Measurements from ENCODE around the gene SERTAD4.

Gene SERTAD4

DNA sequence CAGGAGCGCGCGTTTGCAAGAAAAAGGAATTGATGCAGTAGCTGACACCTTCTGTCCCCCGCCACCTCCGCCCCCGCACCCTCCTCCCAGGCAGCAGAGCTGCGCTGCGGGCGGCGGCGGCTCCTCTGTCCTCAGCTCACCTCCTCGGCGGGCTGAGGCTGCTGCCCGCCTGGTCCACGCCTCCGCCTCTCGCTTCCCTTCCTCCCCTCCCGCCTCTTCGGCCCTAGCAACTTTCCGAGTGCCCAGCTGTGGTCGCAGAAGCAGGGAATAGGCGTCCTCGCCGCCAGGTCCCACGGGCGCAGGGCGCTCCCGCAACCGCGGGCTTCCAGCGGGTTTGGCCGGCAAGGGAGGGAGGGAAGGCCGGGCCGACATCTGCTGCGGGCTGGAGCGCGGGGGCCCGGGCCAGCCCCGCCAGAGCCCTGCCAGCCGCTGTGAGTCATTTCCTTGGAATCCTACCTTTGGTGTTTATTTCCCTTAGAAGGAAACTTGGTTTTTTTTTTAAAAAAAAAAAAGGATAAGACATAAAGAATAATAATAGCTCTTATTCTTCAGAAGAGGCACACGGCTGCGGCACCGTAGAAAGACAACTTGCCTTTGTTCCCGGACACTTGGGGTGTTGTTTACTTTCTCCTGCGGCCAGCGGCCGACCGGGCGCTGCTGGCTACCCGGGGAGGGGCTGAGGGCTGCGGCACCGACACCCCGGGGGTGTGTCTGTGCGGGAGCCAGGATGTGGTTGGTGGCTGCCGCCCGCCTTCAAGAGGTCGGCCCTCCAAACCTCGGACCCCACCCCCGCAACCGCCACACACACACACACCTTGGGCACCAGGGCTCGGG lies 1.1 kb downstream of the SERTAD4 start:
- DNase-seq, result no peak

DNA sequence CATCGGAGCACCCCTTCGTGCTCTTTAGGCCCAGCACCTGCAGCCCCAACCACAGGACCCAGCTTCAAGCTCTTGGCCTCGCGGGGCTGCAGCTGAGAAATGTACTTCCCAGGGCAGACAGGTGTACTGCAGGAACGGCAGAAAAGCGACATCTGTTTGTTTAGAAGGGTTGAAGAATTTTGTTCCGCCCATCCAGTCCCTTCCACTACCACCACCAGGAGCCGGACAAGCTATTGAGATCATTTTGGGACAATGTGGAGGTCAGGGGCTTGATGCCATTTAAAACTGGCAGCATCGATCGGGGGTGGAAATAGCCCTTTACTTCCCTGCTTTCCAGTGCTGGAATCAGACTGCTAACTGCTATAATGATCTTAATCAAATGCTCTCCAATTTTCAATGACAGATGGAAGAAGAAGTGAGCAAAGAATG lies 1.7 kb downstream of the SERTAD4 start:
- DNase-seq, result no peak

DNA sequence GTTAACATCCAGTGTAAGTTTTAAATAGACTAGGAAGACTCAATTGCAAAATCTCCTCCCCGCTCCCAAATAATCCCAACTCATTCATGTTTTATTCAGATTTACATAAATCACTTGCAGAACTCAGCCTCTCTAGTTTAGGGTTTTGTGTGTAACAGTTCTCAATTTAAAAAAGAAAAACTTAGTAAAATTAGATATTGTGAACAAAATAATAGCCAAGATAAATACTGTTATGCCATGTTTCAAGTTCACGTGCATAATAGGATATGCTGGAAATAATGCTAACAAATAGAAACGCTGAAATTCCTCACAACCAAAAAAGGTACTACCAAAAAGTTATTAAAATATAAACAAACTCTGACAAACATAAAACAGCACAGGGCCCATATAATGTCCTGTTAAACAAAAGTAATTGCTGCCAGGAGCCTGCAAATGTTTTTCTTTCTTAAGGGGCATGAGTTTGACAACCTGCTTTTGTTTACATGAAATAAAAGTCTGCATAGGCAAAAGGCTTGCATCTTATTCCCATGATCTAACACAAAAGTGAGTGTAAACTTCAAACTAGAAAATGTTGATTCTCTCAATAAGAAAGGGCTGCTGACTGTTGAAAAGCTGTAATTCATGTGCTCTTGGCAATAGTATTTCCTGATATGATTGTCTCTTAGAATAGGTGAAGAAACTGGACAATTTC lies 2.9 kb downstream of the SERTAD4 start:
- no peak for DNase-seq

DNA sequence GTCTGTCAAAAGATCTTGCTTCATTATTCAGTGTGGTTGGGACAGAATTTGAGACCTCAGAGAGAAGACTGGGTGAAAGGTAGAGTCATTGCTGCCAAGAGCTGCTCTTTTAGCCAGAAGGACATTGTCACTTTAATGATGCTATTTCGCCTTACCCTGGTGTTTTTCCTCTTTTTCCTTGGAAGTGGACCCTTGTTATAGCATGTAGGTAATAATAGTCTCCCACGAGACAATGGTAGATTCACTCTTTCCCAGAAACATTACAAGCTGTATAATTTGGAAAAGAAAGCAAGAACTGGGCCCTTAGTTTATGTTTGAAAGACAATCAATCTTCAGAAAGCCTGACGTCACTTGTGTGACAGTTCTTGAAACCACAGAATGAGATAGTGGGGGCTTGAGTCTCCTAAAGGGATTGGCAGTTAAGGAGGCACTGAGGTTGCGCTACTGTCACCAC lies 3.8 kb downstream of the SERTAD4 start:
- no peak for DNase-seq

DNA sequence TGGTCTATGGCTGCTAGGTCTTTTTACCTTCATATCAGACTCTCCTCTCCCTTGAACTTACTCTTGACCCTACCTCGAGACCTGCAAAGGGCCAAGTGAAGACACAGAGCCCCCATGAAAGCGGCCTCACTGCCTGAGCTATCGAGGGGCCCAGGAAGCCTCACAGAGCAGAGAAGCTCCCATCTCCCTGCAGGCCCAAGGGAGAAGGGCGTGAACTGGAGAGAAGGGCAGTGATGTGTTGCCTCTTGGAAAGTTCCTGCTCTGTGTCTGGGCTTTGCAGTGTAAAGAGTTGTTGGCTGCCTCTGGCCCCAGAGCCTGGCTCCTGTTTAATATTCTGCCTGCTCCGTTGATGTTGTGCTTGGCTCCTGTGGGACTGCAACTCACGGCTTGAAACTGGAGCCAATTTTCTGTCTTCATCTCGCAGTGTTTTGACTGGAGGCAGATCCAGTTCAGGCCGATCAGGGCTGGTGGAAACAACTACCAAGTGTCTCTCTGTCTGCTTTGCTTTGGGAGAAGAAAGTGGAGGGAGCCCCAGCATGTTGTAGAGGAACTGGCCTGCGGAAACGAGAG lies 4.3 kb downstream of the SERTAD4 start:
- DNase-seq, result no peak

DNA sequence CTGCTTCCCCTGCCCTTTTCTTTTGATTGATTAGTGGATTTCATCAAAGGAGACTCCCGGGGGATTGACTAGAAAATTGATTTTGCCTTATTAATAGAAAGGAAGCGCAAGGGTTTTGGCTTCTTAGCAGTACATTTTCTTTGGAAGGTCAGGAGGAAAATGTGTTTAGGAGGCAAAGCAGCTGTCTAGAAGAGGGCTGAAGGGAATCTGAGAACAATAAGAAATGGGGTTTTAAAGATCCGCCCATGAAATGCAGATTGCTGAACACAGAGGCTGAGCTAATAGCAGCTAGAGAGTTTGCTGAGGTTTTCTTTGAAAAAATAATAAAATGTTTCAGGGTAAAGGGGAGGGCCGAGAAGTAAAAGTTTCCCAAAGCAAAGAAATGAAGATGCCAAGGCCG lies 4.9 kb downstream of the SERTAD4 start:
- no peak for DNase-seq

DNA sequence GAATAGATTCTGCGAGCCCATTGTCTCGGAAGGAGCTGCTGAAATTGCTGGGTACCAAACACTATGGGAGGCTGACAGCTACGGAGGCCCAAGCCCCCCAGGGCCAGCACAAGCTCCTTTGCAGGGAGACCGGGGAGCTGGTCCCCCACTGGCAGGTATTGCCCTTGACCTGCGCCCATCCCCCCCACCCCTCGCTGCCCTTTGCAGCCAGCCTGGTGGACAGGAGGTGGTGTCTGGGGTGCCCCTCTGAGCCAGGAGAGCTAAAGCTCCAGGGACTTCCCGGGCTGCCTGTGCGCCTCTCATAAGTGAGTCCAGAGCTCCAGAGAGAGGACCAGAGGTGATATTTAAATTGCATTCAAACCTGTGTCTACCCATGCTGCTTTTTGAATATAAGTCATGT lies 5.4 kb downstream of the SERTAD4 start:
- DNase-seq, result no peak

DNA sequence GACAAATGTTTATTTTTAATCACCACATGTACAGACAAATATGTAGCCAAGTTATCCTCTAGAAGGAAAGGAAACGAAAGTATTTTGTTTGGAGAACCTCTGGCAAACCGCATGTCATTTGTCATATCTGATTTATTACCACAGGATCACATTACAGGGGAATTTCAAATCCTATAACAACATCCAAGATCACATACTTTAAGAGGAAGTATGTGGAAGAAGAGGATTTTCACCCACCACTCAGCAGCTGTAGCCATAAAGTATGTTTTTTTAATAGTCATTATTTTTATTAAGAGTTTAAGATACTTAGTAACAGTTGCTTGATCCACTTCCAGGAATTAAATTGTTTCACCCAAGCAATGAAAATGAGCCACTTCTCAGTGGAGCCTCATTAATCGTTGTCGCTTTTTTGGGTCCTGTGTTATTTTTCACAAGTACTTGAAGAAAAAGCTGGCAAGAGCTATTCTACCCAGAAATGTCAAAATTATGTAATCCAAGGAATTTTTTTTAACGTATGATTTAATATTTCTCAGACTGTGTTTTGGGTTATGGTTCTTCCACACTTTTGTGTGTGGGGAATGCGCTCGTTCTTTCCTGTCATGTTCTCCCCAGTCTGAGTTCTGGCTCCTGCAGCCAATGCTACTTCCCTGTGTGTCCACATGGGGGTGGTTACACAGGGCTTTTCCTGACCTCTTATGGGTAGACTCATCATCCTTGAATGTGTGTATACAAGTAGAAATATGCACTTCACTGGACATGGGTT lies 6.9 kb downstream of the SERTAD4 start:
- no peak for DNase-seq

DNA sequence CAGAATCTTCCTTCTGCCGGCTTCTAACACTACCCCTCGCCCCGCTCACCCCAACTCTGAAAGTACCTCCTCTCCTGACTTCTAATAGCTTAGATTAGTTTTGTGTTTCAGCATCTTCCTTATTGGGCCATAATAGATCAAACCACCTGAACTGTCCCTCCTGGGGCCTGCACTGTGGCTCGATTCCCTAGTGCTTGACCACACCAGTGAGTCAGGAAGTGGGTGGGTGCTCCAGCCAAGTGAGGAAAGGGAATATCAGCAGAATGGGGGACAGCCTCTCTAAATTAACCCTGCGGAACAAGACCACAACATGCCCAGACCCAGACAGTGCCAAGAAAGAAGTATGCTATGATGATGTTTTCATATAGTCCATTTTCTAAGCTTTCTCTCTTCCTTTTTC lies 8.5 kb downstream of the SERTAD4 start:
- no peak for DNase-seq

DNA sequence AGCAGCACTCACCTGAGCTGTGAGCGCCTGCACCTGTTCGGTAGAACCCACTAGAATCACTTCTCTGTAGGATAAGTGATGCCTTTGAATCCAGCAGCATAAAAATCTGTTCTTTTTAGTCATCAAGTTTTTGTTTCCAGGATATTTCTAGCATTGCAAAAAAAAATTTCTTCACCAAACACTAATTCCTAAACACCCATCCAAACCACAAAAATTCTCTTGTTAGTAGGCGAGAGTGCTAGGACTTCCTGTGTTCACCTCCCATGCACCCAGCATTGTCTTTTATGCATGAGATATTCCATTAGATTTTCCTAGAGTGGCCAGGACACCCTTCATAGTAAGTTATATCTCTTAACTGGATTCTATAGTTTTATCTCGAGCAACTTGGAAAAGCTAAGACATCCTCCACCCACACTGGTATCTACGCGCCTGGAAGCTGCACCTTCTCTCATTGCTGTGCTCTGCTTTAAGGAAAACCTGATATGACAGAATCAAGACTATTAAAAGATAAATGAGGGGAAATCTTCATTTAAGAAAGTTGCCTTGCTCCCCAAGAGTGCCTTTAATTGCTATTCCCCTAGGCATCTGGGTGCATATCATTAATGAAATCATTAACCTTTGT lies 12.3 kb downstream of the SERTAD4 start:
- no peak for DNase-seq

DNA sequence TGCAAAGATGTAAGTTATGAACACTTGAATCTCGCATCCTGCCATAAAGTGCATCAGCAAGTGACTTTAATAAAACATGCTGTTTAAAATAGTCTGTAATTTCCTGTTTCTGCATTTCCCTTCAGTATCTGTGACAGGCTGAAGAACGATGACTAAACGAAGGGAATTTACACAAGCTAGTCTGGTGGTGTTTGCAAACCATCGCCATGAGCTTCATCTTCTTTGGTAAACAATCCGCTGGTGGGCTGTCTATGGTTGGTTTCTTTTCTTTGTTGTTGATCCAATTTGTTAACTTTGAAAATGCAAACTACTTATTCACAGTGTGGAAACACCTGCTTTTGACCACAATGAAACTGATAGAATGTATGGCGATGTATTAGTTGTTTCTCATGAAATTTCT lies 13.9 kb downstream of the SERTAD4 start:
- DNase-seq, result no peak

DNA sequence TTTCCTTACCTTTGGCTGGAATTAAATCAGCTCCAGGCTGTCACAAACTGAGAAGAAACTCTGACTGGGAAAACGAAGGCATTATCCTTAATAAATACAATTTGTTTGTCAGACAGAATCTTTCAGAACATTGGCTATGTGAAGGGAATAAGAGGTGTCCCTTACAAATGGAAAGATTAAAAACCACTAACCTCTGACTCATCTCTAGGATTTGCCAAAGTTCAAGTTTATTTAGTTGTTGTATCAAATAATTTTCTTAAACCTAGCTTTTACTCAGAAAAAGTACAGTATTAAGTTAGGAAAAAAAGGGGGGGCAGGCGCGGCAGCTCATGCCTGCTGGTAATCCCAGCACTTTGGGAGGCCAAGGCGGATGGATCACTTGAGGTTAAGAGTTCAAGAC lies 15.7 kb downstream of the SERTAD4 start:
- DNase-seq, result no peak

DNA sequence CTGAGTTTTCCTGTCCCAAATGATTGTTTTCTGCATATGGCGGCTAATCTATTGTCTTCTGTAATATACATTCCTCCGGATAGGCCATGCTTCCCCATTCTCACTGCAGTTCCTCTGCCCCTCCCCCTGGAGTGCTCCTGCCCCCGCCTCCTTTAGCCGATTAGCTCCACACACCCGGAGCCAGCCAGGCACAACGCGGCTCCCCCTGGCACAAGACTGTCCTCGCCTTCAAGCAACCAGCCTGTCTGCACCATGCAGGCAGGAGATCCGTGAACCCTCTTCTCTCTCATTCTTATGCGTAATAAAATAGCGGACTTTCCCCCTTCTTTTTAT lies 18.0 kb downstream of the SERTAD4 start:
- peak; percentile 21 to 42 for DNase-seq

DNA sequence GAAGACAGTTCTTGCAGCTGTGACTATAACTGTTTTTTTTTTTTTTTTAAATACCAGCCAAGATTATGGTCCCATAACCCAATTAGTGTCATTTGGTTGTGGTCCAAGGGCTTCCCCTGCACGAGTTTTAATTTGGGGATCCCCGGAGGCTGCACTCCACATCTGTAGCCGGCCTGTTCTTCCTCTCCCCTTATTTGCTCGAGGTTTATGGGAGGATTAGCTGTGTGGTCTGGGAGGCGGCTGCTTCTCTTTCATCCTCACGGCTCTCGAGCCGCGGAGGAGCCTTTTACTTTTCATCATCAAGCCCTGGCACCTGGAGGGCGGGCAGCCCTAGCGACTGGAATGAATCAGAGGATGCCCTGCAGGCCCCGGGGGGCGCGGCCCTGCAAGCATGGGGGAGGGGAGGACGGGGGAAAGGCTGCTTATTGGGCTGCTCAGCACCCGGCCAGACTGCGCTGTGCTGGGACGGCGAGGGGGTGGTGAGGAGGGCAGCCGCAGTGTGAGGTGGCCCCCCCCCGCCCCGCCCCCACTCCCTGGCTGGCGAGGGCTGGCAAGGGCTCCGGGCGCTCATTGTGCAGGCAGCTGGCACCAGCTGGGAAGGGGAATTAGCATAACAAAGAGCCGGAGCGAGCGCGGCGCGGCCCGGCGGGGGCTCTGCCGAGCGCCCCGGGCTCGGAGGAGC lies 18.5 kb downstream of the SERTAD4 start:
- no peak for DNase-seq

DNA sequence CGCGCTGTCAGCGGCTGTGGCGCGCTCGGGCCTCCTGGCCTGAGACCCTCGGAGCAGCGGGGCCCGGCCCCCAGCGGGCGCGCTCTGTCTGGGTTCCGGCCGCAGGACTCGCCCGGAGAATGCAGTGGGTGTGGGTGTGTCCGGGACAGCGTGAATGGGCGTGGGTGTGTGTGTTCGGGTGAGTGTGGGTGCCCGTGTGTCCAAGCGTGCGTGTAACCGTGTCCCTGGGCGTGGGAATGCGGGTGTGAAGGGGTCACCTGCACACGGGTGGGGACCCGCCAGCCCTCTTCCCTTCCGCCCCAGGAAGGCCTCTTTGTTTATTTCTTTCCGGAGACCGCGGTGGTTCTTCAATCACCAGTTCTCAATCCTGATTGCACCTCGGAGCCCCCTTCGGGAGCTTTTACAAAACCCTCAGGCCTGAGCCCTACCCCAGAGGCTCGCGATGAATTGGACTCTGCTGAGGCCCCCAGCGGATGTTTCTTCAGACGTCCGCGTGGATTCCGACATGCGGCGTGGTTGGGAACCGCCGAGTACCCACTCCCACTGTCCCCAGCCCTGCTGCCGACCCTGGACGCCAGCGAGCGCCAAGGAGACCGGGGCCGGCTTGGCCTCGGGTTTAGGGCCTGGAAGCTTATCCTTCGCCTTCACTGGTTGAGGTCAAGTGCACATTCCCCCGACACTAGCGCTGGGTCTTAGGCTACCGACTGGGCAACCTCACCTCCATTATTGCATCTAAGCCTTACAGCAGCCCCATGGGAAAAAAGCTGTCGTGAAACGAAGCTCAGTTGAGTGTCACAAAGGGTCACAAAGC lies 19.3 kb downstream of the SERTAD4 start:
- DNase-seq, result no peak

DNA sequence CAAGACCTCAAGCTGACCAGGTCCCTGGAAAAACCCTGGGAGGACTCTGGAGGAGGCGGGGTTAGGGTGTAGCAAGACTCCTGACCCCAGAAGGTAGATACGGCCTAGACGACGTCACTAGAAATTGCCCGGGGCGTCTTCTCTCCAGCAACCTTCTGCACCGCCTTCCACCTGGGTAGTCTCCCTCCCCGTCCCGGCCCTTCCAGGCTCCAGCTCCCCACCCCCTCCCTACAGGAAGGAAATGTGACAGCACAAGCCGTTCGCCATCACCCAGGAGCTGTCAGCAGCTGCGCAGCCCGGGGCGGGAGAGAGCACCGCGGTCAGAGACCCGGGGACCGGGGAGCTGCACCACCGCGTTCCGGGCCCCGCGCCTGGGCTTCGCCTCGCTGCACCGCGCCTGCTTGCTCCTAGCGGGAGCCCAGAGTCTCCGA lies 20.0 kb downstream of the SERTAD4 start:
- no peak for DNase-seq

DNA sequence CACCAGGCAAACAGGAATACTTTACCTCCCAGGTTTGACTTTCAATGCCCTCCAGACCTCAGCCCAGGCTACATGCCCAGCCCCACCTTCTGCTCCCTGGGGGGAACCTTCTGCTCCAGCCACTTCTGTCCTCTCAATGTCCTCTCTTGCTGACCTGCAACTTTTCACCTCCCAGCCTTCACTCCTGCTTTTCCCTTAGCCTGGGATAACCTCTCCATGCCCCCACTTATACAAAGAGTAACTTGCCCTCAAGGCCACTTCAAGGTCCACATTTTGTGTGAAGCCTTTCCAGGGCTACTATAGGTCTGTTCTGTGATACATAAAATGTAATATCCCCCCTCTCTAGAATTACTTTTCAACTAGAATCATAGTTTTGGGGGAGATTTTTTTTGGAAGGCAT lies 21.7 kb downstream of the SERTAD4 start:
- DNase-seq, result no peak

DNA sequence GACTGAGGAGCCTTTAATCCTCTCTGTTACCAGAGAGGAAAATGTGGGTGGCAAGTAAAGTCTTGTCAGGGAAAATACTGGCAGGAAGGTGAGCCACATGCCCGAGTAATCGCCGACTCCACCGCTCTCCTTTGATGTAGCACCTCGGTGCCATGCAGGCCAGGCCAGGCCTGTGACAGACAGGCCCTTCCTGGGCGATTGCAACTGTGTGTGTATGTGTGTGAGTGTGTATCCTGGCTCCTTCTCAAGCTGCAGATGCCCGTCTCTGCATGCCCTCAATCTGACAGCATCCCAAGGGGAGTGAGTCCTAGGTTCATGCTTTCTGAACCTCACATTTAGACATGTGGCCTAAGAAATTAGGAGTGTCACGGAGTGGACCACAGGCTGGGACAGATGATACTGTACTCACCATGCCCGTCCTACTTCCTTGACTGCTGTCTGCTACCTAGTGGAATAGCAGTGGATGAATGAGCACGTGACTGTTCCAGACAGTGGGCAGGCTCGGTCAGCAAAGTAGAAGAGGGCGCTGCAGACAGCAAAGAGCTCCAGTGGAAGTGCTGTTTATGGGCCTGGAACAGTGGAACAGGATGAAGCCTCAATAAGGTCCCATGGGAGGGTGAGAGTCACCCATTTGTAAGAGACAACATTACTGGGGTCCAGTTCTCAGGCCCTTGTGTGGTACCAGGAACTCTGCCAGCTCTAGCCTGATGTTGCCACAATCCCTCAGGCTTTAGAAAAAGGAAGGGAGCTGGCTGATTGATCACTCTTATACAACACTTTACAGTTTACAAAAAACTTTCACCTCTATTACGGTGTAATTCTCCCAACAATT lies 25.3 kb downstream of the SERTAD4 start:
- DNase-seq, result no peak

DNA sequence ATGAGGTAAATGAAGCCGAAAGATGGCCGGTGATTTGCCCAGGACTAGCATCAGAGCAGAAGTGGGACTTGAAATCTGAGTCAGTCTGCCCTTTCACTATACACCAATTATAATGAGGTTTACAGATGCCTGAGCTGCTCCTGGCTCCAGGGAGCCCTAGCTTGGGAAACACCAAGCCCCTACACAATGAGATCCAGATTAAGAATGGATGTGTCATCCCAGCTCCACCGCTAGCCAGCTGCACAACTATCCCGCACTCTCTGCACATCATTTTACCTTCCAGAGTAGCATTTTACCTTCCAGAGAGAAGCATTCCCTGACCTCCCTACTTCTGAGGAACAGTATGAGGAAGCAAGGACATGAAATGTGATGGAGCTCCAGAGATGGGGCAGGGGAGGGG lies 27.0 kb downstream of the SERTAD4 start:
- no peak for DNase-seq

DNA sequence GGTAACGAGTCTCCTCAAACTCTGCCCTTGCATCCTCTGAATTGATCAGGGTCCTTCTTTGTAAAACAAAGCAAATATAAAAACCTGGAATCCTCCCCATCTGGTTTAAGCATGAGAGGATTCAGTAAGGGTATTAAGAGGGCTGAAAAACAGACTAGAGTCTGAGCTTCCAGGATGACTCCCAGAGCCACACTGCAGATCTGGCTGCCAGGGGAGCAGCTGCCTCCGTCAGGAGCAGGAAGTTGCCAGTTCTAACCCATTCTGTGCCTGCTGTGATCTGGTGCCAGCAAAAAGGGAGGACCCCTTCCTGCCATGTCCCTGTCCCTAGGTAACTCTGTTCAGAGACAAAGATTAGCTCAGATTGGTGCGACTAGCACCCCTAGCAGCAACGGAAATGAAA lies 27.5 kb downstream of the SERTAD4 start:
- no peak for DNase-seq
